ENCODE results near the gene MMADHC. TPM values are rescaled to one million over a fixed set of nuclear protein-coding genes. Genes with fewer than 3 reads are reported as not detected.

The MMADHC gene
- total RNA-seq (2011; cell fraction: chromatin; rRNA removed; ENCODE audit: low replicate concordance) = 40.5 and 87.9 TPM in 2 replicates
- total RNA-seq (2011; cell fraction: nucleolus; rRNA removed) = 30.2 and 36.1 TPM in 2 replicates
- total RNA-seq (2011; cell fraction: nucleoplasm; rRNA removed) = 71.1 and 78.1 TPM in 2 replicates
- 158 and 187 TPM in 2 replicates for total RNA-seq (2014; rRNA removed)
- total RNA-seq (2014; rRNA removed; fragmentation: Illumina TruSeq; extraction: Trizol) = 393 and 449 TPM in 2 replicates
- 258 and 284 TPM in 2 replicates for total RNA-seq (2015; rRNA removed; fragmentation: Illumina TruSeq; extraction: Trizol)
- total RNA-seq (2021) = 237 and 256 TPM in 2 replicates
- 175 and 270 TPM in 2 replicates for polyA plus RNA-seq (2011; rRNA removed)
- polyA plus RNA-seq (2011; cell fraction: cytosol; rRNA removed) = 61.6 and 110 TPM in 2 replicates
- polyA plus RNA-seq (2011; cell fraction: nucleus; rRNA removed) = 33.5 and 55.7 TPM in 2 replicates
- 228 and 267 TPM in 2 replicates for polyA plus RNA-seq (2012)
- polyA plus RNA-seq (2014; fragmentation: Illumina TruSeq; extraction: Trizol) = 271 and 289 TPM in 2 replicates
- 100 to 1,000 TPM; 729 to 850 TPM for polyA plus RNA-seq (2014; fragmentation: Nextera tagmentation; extraction: Ambion mirVana)
- 202 and 223 TPM in 2 replicates for polyA plus RNA-seq (2014; rRNA removed)
- polyA minus RNA-seq (2011; rRNA and poly(A)+ RNA removed) = 309 and 346 TPM in 2 replicates
- polyA minus RNA-seq (2011; cell fraction: cytosol; rRNA and poly(A)+ RNA removed) = 79.4 and 123 TPM in 2 replicates
- 48.5 and 95.6 TPM in 2 replicates for polyA minus RNA-seq (2011; cell fraction: nucleus; rRNA and poly(A)+ RNA removed)
- Bru-seq, nascent RNA = percentile 97 among the genes with signal in this experiment
- BruChase-seq, experiment 1, labeled RNA remaining after a 2-hour chase = percentile 97 among the genes with signal in this experiment
- percentile 97 among the genes with signal in this experiment for BruChase-seq, experiment 2, labeled RNA remaining after a 6-hour chase
- long read RNA-seq, experiment 1, transcript MMADHC-201 (8 exons, 1,436 nt) = major isoform, 502 of 559 reads
- long read RNA-seq, experiment 1, transcript MMADHC-203 (7 exons, 1,726 nt) = minor isoform, 25 of 559 reads
- long read RNA-seq, experiment 1, partial matches to known transcripts = 11 of 559 reads
- long read RNA-seq, experiment 1, other reads (novel, unspliced or antisense) = 21 of 559 reads
- long read RNA-seq, experiment 2, transcript MMADHC-201 (8 exons, 1,436 nt) = major isoform, 139 of 196 reads
- long read RNA-seq, experiment 2, transcript MMADHC-203 (7 exons, 1,726 nt) = minor isoform, 10 of 196 reads
- long read RNA-seq, experiment 2, partial matches to known transcripts = 16 of 196 reads
- long read RNA-seq, experiment 2, other reads (novel, unspliced or antisense) = 30 of 196 reads
- long read RNA-seq, experiment 3, transcript MMADHC-201 (8 exons, 1,436 nt) = major isoform, 367 of 408 reads
- long read RNA-seq, experiment 3, transcript MMADHC-203 (7 exons, 1,726 nt) = minor isoform, 9 of 408 reads
- long read RNA-seq, experiment 3, partial matches to known transcripts = 22 of 408 reads
- long read RNA-seq, experiment 3, other reads (novel, unspliced or antisense) = 10 of 408 reads

- Histone ChIP-seq H3K4me2 (ENCODE audit: insufficient read depth, low read length) (peak within 1 kb of the TSS; percentile 94), H3K27ac (ENCODE audit: extremely low read depth, low read depth, low read length) (peak within 1 kb of the TSS; percentile 94), H3K79me2 (ENCODE audit: control insufficient read depth, insufficient read depth, low read length) (peaks cover 52% of the 10 kb centered on the region), H3K36me3 (ENCODE audit: control insufficient read depth, insufficient read depth, low read length) (peaks cover 38% of the 10 kb centered on the region), H2AFZ (ENCODE audit: low read depth, low read length) (peak within 1 kb of the TSS; percentile 87), H3K4me1 (replicated peaks in 1 of 2; ENCODE audit: control insufficient read depth in 2 of 2, insufficient read depth in 2 of 2, low read length in 2 of 2) (peaks cover 0 to 10% of the 10 kb centered on the region in 2 experiments; a peak in 2 of 5 replicates), H4K20me1 (replicated peaks; ENCODE audit: control insufficient read depth, insufficient read depth, low read length) (no peaks in the 10 kb centered on the region; the same call in 1 of the 2 replicates), H3K9me3 (replicated peaks; ENCODE audit: control insufficient read depth, insufficient read depth, low read depth, low read length) (no peaks in the 10 kb centered on the region), H3K9ac (ENCODE audit: insufficient read depth in 1 of 2, low read depth in 2 of 2, low read length in 2 of 2) (peak within 1 kb of the TSS; percentile 97), H3K9me1 (ENCODE audit: control insufficient read depth, insufficient read depth, low read length) (no peaks in the 10 kb centered on the region), H3K27me3 (ENCODE audit: control insufficient read depth in 2 of 2, insufficient read depth in 2 of 2, low read length in 2 of 2) (no peaks in the 10 kb centered on the region), H3K4me3 (peak within 1 kb of the TSS; percentile 67)
- peak; percentile 94 to 99 (median 96) for DNase-seq (ENCODE audit: extremely low read depth in 1 of 4, low spot score in 3 of 4)
- ChIA-PET POLR2A (interaction anchor here (0.6 to 2.6 kb wide), 12 partner anchors 8 to 1958 kb away, joined by 3 to 18 read pairs (median 3); no protein-coding TSS in a partner anchor), CTCF (ENCODE audit: low intra/inter-chr PET ratio) (no interaction called here)
- intact Hi-C loops (cut with micrococcal nuclease) = no loop called here
- BruUV-seq (replicated peaks) = no TSS peak
- WGBS (ENCODE audit: insufficient coverage, low coverage, missing lambda C conversion rate) = 1% methylated on average over 45 of the region's 45 CpGs
- peak; percentile 95 for FAIRE-seq
- ATAC-seq = peak; percentile 97
- in situ Hi-C loops (cut with MboI) = no loop called here
- TF ChIP-seq ZNF174 (CRISPR knock-in tag; IDR thresholded peaks at IDR 0.05) = no peak
- TF ChIP-seq ELF2 (CRISPR knock-in tag; IDR thresholded peaks at IDR 0.05) = peak; percentile 24; the same call in 1 of the 2 replicates
- no peak for TF ChIP-seq HIVEP1 (CRISPR knock-in tag; IDR thresholded peaks at IDR 0.05)
- no peak for TF ChIP-seq NR0B1 (IDR thresholded peaks at IDR 0.05; ENCODE audit: partially characterized antibody)
- TF ChIP-seq ATF4 (CRISPR knock-in tag; IDR thresholded peaks at IDR 0.05) = peak; percentile 5; the same call in 1 of the 2 replicates
- peak; percentile 94 for TF ChIP-seq POLR2H (tag; IDR thresholded peaks at IDR 0.05; ENCODE audit: low read depth)
- no peak for TF ChIP-seq ETS2 (tag; IDR thresholded peaks at IDR 0.05; ENCODE audit: borderline replicate concordance, poor library complexity, severe bottlenecking)
- peak; percentile 78; the same call in 1 of the 2 replicates for TF ChIP-seq DIDO1 (tag; IDR thresholded peaks at IDR 0.05; ENCODE audit: low read depth)
- no peak for TF ChIP-seq BRCA1 (IDR thresholded peaks at IDR 0.05)
- TF ChIP-seq BRCA1 (CRISPR knock-in tag; IDR thresholded peaks at IDR 0.05) = no peak
- TF ChIP-seq ETV1 (tag; conservative IDR thresholded peaks at IDR 0.05; ENCODE audit: low read depth) = peak; percentile 73
- peak; percentile 62; the same call in 1 of the 2 replicates for TF ChIP-seq NBN (IDR thresholded peaks at IDR 0.05; ENCODE audit: low read depth)
Observed at GRCh38 chr2:149587220-149587949, at the start of gene MMADHC. TSS of gene MMADHC (minus strand) at chr2:149587775. CDS start at chr2:149587097, 678 bp downstream.

All from K562 (cell line).